Ascending aorta (tissue), 2 donors: ENCODE results near the gene B3GNT3. TPM values are rescaled to one million over a fixed set of nuclear protein-coding genes. Genes with fewer than 3 reads are reported as not detected.
"Not testable (repeated sequence)": the region's sequence is repeated elsewhere in the genome, so short reads cannot be mapped to it uniquely, and the experiment has no call there.

Source experiments
- DNase-seq, 2 donors: peaks; one replicate each; pipeline ENCODE4 v3.0.0-alpha.2; 2019; ENCODE audit warnings: low spot score in 2 of 2
- H3K27ac ChIP-seq, 2 donors: fragments of 200-600 bp; sonication (generic); one replicate each; pipeline ENCODE4 v1.5.1; 2016 to 2017; ENCODE audit warnings: mild to moderate bottlenecking in 1 of 2
- H3K27me3 ChIP-seq: fragments of 200-600 bp; sonication (generic); one replicate; pipeline ENCODE4 v1.5.1; 2017
- H3K36me3 ChIP-seq, 2 donors: fragments of 200-600 bp; sonication (generic); one replicate each; pipeline ENCODE4 v1.5.1; 2016
- H3K4me1 ChIP-seq, 2 donors: fragments of 200-600 bp; sonication (generic); one replicate each; pipeline ENCODE4 v1.5.1; 2016 to 2017; ENCODE audit warnings: mild to moderate bottlenecking in 1 of 2
- H3K4me3 ChIP-seq, 2 donors: fragments of 200-600 bp; sonication (generic); one replicate each; pipeline ENCODE4 v1.5.1; 2016 to 2017; ENCODE audit warnings: mild to moderate bottlenecking in 1 of 2
- H3K9me3 ChIP-seq, 2 donors: fragments of 200-600 bp; sonication (generic); one replicate each; pipeline ENCODE4 v1.5.1; 2016
- CTCF ChIP-seq, 3 experiments: fragments of 200-600 bp in 2 of 3; fragments of 450-650 bp in 1 of 3; sonication (generic) in 2 of 3; IDR thresholded peaks; one replicate each; pipeline ENCODE4 v1.5.1; 2016 to 2019; ENCODE audit warnings: antibody characterized with exemption in 3 of 3, mild to moderate bottlenecking in 1 of 3, moderate library complexity in 1 of 3
- intact Hi-C: fragments of 100-400 bp; cut with DNase I; formaldehyde crosslinking; loops from one replicate; pipeline ENCODE4 v1.15.1; 2023
- total RNA-seq: library from RNA; depleted of rRNA; stranded (reverse); fragments of >200 nt; gene quantifications from one replicate; pipeline ENCODE4 v1.1.0, GENCODE V29; 2016

B3GNT3 gene
- total RNA-seq, 1 donor from 2014 or later, result 0.64 TPM

- Histone ChIP-seq H3K4me3 (peak overlapping the region in 1 of 2 donors; percentile 28), H3K27me3 (peaks cover 13% of the 10 kb centered on the region), H3K36me3 (no peaks in the 10 kb centered on the region), H3K27ac (no peak overlapping the region), H3K4me1 (no peaks in the 10 kb centered on the region), H3K9me3 (no peaks in the 10 kb centered on the region)
- no peak for TF ChIP-seq CTCF (IDR thresholded peaks at IDR 0.05)
- no peak for DNase-seq
- intact Hi-C loops, result no loop called here
Measured at GRCh38 chr19:17778968-17779929, 15.7 kb upstream of the B3GNT3 start.

- intact Hi-C loops, result no loop called here
- no peak overlapping the region for H3K4me3 ChIP-seq
- no peaks in the 10 kb centered on the region for H3K9me3 ChIP-seq
- H3K4me1 ChIP-seq, result no peaks in the 10 kb centered on the region
- no peak for TF ChIP-seq CTCF (IDR thresholded peaks at IDR 0.05)
- DNase-seq, result no peak
- H3K27me3 ChIP-seq, result peaks cover 13% of the 10 kb centered on the region
- no peak overlapping the region for H3K27ac ChIP-seq
- H3K36me3 ChIP-seq, result no peaks in the 10 kb centered on the region
Measured at GRCh38 chr19:17780781-17781180, 14.2 kb upstream of the B3GNT3 start.

GRCh38 chr19:17783721-17784120 lies 11.2 kb upstream of the B3GNT3 start:
- H3K27me3 ChIP-seq, H3K9me3 ChIP-seq, H3K27ac ChIP-seq, intact Hi-C loops, H3K4me3 ChIP-seq, H3K36me3 ChIP-seq, H3K4me1 ChIP-seq, DNase-seq: not testable (repeated sequence)

- DNase-seq, result peak in 1 of 2 donors; percentile 77
- no peaks in the 10 kb centered on the region for H3K4me1 ChIP-seq
- H3K9me3 ChIP-seq, result no peaks in the 10 kb centered on the region
- H3K36me3 ChIP-seq, result no peaks in the 10 kb centered on the region
- H3K27me3 ChIP-seq, result no peaks in the 10 kb centered on the region
- no peak overlapping the region for H3K4me3 ChIP-seq
- peak; percentile 68 to 73 (median 70) for TF ChIP-seq CTCF (IDR thresholded peaks at IDR 0.05)
- intact Hi-C loops, result no loop called here
- H3K27ac ChIP-seq, result no peak overlapping the region
Measured at GRCh38 chr19:17784201-17785008, 10.5 kb upstream of the B3GNT3 start.

- no peak for TF ChIP-seq CTCF (IDR thresholded peaks at IDR 0.05)
- H3K4me3 ChIP-seq, result no peak overlapping the region
- no peaks in the 10 kb centered on the region for H3K9me3 ChIP-seq
- DNase-seq, result no peak
- H3K27ac ChIP-seq, result no peak overlapping the region
- H3K4me1 ChIP-seq, result no peaks in the 10 kb centered on the region
- no peaks in the 10 kb centered on the region for H3K36me3 ChIP-seq
- intact Hi-C loops, result no loop called here
- no peaks in the 10 kb centered on the region for H3K27me3 ChIP-seq
Measured at GRCh38 chr19:17787274-17787913, 7.5 kb upstream of the B3GNT3 start.
